ENCODE data around the gene PTPRT.

The PTPRT gene

DNA sequence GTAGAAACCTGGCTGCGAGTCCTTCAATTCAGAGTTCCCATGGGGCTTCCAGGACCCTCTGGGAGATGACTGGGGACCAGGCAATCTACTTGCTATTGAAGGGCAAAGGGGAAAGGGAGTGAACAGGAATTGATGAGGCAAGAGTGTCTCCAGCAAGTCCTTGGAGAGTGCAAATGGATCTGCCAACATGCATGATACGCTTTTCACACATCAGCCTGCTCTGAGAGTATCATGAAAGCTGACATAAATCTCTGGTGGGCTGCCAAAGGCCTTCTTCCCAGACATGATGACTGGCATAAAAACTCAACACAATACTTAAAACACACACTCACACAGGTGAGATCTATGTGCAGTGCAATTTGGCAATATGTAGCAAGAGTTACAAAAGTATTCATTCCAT, 759.1 kb downstream of the PTPRT start:
- H3K4me1 ChIP-seq (ENCODE audit: insufficient read depth, low read length) = no peaks in the 10 kb centered on the region
- no peaks in the 10 kb centered on the region for H3K36me3 ChIP-seq (ENCODE audit: insufficient read depth, low read length)
- no peak overlapping the region for H3K27ac ChIP-seq (ENCODE audit: low read depth, low read length)
- H3K9ac ChIP-seq (ENCODE audit: low read depth, low read length) = no peak overlapping the region
- 79% methylated on average over 2 of the region's 2 CpGs for WGBS
- H3K27me3 ChIP-seq (ENCODE audit: insufficient read depth, low read length) = no peaks in the 10 kb centered on the region
- no peak overlapping the region for H3K4me3 ChIP-seq (ENCODE audit: low read length)
- no peaks in the 10 kb centered on the region for H3K9me3 ChIP-seq (ENCODE audit: insufficient read depth, low read depth, low read length)

DNA sequence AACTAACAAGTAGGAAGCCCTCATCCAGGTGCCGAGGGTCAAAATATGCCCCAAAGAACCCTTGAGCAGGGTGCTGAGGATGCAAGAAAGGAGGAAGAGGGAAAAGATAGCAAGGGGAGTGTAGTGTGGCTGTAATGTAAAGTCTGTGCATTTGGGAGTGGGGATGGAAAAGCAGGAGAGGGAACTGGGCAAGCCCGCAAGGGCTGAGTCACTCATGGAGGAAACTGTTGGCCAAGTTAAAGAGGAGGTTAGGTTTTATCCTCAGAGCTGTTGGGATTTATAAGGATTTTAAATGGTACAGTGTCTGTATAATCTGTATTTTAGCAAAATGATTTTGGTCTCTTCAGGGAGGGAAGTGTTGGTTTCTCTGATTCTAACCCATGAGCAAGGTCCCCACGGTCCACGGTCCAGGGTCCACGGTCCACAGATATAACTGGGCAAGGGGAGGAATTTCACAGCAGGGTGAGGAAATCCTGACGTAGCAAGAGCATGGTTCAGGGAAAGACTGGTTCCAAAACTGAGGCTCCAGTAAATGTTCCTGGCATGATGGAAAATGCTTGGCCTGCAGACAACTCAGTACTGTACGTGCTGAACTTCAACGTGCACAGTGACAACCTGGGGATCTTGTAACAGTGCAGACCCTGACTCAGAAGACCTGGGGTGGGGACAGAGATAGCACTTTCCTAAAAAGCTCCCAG, 759.8 kb downstream of the PTPRT start:
- whole genome bisulfite sequencing = 76% methylated on average over 8 of the region's 8 CpGs
- no peaks in the 10 kb centered on the region for H3K9me3 ChIP-seq (ENCODE audit: insufficient read depth, low read depth, low read length)

DNA sequence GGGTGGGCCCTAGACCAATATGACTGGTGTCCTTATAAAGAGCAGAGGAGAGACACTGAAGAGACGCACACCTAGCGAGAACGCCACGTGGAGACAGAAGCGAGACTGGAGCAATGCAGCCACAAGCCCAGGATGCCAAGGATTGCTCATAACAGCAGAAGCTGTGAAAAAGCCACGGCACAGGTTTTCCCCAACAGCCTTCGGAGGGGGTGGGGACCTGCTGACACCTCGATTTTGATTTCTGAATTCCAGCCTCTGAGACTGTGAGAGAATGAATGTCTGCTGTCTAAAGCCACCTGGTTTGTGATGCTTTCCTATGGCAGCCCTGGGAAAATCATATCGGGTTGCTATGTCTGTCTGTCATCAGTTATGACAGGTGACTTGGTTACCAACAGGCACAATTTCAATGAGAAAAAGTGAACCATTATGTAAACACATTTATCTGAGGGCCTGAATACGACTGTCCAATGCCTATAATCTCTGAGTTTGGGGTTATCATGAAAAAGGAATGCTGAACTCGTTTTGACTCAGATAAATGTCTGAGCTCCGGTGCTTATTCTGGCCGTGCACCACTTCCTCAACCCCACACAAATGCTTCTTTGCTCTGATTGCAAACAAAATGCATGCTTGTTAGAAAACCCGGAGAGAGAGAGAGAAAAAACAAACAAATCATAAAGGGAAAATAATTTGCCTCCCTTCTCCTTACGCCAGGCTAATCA, 769.7 kb downstream of the PTPRT start:
- 85% methylated on average over 13 of the region's 15 CpGs for WGBS
- no peaks in the 10 kb centered on the region for H3K36me3 ChIP-seq (ENCODE audit: insufficient read depth, low read length)
- no peaks in the 10 kb centered on the region for H3K9me3 ChIP-seq (ENCODE audit: insufficient read depth, low read depth, low read length)
- H3K27ac ChIP-seq (ENCODE audit: low read depth, low read length) = no peak overlapping the region
- H3K4me3 ChIP-seq (ENCODE audit: low read length) = no peak overlapping the region
- H3K4me1 ChIP-seq (ENCODE audit: insufficient read depth, low read length) = no peaks in the 10 kb centered on the region
- no peaks in the 10 kb centered on the region for H3K27me3 ChIP-seq (ENCODE audit: insufficient read depth, low read length)
- H3K9ac ChIP-seq (ENCODE audit: low read depth, low read length) = no peak overlapping the region

More for the DNA sequence above, 759.8 kb downstream of the PTPRT start:
- Histone ChIP-seq H3K4me3 (ENCODE audit: low read length) (no peak overlapping the region), H3K9ac (ENCODE audit: low read depth, low read length) (no peak overlapping the region), H3K36me3 (ENCODE audit: insufficient read depth, low read length) (no peaks in the 10 kb centered on the region), H3K4me1 (ENCODE audit: insufficient read depth, low read length) (no peaks in the 10 kb centered on the region), H3K27me3 (ENCODE audit: insufficient read depth, low read length) (no peaks in the 10 kb centered on the region), H3K27ac (ENCODE audit: low read depth, low read length) (no peak overlapping the region)

DNA sequence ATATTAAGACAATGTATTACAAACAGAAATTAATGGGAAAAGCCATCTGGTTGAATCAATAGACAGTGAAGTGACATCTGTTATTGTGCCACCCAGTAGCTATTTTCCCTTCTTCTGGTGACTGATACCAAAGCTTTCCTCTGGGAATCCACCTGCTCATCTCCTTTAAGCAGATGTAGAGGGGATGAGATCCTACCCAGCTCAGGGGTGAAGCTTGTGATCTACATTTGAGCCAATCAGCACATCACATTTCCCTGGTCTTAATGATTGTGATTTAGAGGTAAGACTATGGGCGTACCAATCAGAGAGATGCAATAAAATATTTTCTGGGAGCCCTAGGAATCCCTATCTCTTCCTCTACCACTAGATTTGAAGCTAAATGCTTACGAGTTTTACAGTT, 782.9 kb downstream of the PTPRT start:
- no peaks in the 10 kb centered on the region for H3K9me3 ChIP-seq (ENCODE audit: insufficient read depth, low read depth, low read length)
- H3K9ac ChIP-seq (ENCODE audit: low read depth, low read length) = no peak overlapping the region
- WGBS = 85% methylated on average over 2 of the region's 2 CpGs
- H3K27ac ChIP-seq (ENCODE audit: low read depth, low read length) = no peak overlapping the region
- H3K27me3 ChIP-seq (ENCODE audit: insufficient read depth, low read length) = no peaks in the 10 kb centered on the region
- H3K4me1 ChIP-seq (ENCODE audit: insufficient read depth, low read length) = peaks cover 9% of the 10 kb centered on the region
- no peak overlapping the region for H3K4me3 ChIP-seq (ENCODE audit: low read length)
- H3K36me3 ChIP-seq (ENCODE audit: insufficient read depth, low read length) = no peaks in the 10 kb centered on the region

DNA sequence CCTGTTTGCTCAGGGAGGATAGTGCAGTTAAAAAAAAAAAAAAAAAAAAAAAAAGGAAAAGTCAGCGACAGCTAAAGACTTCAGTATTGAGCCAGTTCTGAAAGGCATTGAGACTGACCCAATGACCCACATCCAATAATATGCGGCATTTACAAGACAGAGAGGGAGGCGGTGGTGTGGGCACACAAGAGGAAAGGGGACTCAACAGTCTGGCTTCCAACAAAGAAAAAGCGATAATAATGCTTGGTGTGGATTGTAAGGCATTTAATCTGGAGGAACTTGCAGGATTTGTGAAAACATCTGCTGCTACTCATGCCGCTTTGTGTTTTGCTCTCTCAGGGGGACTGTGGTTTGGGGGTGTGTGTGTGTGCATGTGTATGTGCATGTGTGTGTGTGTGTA, 787.3 kb downstream of the PTPRT start:
- Histone ChIP-seq H3K9ac (ENCODE audit: low read depth, low read length) (no peak overlapping the region), H3K9me3 (ENCODE audit: insufficient read depth, low read depth, low read length) (no peaks in the 10 kb centered on the region), H3K4me3 (ENCODE audit: low read length) (no peak overlapping the region), H3K27ac (ENCODE audit: low read depth, low read length) (no peak overlapping the region), H3K4me1 (ENCODE audit: insufficient read depth, low read length) (peaks cover 9% of the 10 kb centered on the region), H3K27me3 (ENCODE audit: insufficient read depth, low read length) (no peaks in the 10 kb centered on the region), H3K36me3 (ENCODE audit: insufficient read depth, low read length) (no peaks in the 10 kb centered on the region)
- WGBS = 85% methylated on average over 4 of the region's 5 CpGs

DNA sequence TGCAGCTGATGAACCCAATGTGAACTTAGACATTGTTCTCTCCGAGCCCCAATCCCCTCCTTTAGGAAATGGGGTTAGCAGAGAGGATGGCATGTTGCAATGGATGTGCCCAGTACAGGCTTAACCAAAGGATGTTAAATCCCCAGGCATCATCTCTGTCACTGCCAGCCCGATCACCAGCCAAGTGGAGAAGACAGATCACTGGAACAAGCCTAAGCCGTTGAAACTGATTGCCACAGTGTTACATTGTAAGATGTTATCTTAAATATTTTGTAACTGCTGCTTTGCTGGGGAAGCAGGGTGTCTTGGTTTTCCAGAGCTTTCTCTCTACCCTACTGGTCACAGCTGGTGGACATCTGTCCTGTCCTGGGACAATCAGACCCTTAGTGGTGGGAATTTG, 788.1 kb downstream of the PTPRT start:
- H3K9me3 ChIP-seq (ENCODE audit: insufficient read depth, low read depth, low read length) = no peaks in the 10 kb centered on the region
- H3K27ac ChIP-seq (ENCODE audit: low read depth, low read length) = no peak overlapping the region
- no peaks in the 10 kb centered on the region for H3K36me3 ChIP-seq (ENCODE audit: insufficient read depth, low read length)
- no peak overlapping the region for H3K9ac ChIP-seq (ENCODE audit: low read depth, low read length)
- 87% methylated on average over 3 of the region's 3 CpGs for WGBS
- no peaks in the 10 kb centered on the region for H3K27me3 ChIP-seq (ENCODE audit: insufficient read depth, low read length)
- no peak overlapping the region for H3K4me3 ChIP-seq (ENCODE audit: low read length)
- peaks cover 9% of the 10 kb centered on the region for H3K4me1 ChIP-seq (ENCODE audit: insufficient read depth, low read length)

DNA sequence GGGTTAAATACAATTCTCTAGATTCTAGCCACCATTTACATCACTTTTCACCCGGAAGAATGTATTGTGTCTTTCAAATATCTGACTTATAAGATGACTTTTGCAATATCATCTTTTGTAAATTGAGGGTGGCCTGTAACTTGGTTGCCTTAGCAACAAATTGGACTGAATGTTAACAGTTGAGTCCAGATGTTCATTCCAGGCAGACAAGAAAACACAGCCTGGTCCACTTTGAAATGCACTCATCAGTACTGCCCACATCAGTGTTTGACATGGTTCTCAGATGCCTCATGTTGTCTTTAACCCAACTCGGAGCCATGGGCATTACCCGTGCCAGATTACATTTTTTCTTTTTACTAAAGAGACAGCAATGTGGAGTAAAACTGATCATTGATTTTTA, 789.9 kb downstream of the PTPRT start:
- no peaks in the 10 kb centered on the region for H3K36me3 ChIP-seq (ENCODE audit: insufficient read depth, low read length)
- H3K9me3 ChIP-seq (ENCODE audit: insufficient read depth, low read depth, low read length) = no peaks in the 10 kb centered on the region
- peaks cover 9% of the 10 kb centered on the region for H3K4me1 ChIP-seq (ENCODE audit: insufficient read depth, low read length)
- no peaks in the 10 kb centered on the region for H3K27me3 ChIP-seq (ENCODE audit: insufficient read depth, low read length)
- no peak overlapping the region for H3K4me3 ChIP-seq (ENCODE audit: low read length)
- no peak overlapping the region for H3K27ac ChIP-seq (ENCODE audit: low read depth, low read length)
- 93% methylated on average over 2 of the region's 3 CpGs for WGBS
- H3K9ac ChIP-seq (ENCODE audit: low read depth, low read length) = no peak overlapping the region

DNA sequence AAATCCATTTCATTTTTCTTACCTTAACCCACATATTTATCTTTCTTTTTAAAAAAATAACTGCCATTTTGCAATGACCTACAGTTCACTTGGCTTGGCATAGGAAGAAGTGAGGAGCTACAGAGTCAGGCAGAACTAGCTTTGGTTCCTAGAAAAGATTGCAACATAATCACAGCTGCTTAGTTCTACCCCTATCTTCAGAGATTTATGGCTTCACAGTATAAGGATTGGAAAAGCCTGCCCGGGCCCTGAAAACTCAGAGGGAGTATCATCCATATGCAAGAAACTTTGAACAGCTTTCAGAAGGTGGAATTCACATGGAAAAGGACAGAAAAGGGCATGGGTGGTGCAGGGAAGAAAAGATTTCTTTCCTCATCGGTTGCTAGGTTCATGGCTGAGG, 797.3 kb downstream of the PTPRT start:
- Histone ChIP-seq H3K36me3 (ENCODE audit: insufficient read depth, low read length) (no peaks in the 10 kb centered on the region), H3K27ac (ENCODE audit: low read depth, low read length) (peak overlapping the region; percentile 64; the same call in 1 of the 2 replicates), H3K4me1 (ENCODE audit: insufficient read depth, low read length) (peaks cover 16% of the 10 kb centered on the region), H3K9me3 (ENCODE audit: insufficient read depth, low read depth, low read length) (no peaks in the 10 kb centered on the region), H3K9ac (ENCODE audit: low read depth, low read length) (no peak overlapping the region), H3K27me3 (ENCODE audit: insufficient read depth, low read length) (no peaks in the 10 kb centered on the region), H3K4me3 (ENCODE audit: low read length) (no peak overlapping the region)
- 40% methylated on average over 2 of the region's 2 CpGs for WGBS

DNA sequence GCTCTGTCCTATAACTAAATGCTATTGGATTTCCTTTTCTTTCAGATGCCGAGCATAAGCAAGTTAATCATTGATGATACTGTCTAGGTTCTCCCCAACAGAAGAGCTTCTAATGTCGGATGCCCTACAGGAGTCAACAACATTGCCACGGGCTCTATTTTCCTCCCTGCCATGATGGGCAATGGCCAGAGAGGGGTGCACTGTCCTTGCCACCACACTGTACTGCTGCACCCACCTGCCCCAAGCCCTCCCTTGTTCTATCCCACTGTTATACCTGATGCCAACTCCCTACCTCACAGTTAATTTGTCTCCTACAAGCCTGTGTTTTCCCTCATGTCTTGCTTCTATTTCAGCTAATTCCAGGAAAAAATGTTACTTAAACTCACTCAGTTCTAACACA, 797.9 kb downstream of the PTPRT start:
- Histone ChIP-seq H3K9me3 (ENCODE audit: insufficient read depth, low read depth, low read length) (no peaks in the 10 kb centered on the region), H3K27me3 (ENCODE audit: insufficient read depth, low read length) (no peaks in the 10 kb centered on the region), H3K36me3 (ENCODE audit: insufficient read depth, low read length) (no peaks in the 10 kb centered on the region), H3K9ac (ENCODE audit: low read depth, low read length) (no peak overlapping the region), H3K4me1 (ENCODE audit: insufficient read depth, low read length) (peaks cover 16% of the 10 kb centered on the region), H3K4me3 (ENCODE audit: low read length) (no peak overlapping the region), H3K27ac (ENCODE audit: low read depth, low read length) (no peak overlapping the region; the same call in 1 of the 2 replicates)
- WGBS = 93% methylated on average over 3 of the region's 3 CpGs

DNA sequence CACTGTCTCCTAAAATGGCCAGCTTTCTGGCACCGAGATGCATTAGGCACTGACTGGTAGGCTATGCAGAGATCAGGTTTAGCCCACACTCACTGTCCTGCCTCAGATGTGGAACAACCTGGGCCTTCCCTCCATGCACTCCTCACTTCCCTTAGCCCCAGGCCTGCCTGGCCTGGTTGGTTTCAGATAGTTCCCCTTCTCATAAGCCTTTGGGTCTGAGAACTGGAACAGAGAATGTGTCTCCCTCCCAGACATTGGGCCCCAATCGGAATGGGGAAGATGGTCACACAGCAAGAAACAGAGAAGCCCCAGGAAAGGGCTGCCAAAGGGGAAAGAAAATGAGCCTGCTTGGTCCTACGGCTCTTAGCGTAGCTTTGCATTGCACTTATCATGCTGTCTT, 809.4 kb downstream of the PTPRT start:
- no peaks in the 10 kb centered on the region for H3K9me3 ChIP-seq (ENCODE audit: insufficient read depth, low read depth, low read length)
- H3K4me1 ChIP-seq (ENCODE audit: insufficient read depth, low read length) = no peaks in the 10 kb centered on the region
- no peaks in the 10 kb centered on the region for H3K27me3 ChIP-seq (ENCODE audit: insufficient read depth, low read length)
- WGBS = 86% methylated on average over 4 of the region's 4 CpGs
- H3K9ac ChIP-seq (ENCODE audit: low read depth, low read length) = no peak overlapping the region
- H3K27ac ChIP-seq (ENCODE audit: low read depth, low read length) = no peak overlapping the region
- no peak overlapping the region for H3K4me3 ChIP-seq (ENCODE audit: low read length)
- no peaks in the 10 kb centered on the region for H3K36me3 ChIP-seq (ENCODE audit: insufficient read depth, low read length)

DNA sequence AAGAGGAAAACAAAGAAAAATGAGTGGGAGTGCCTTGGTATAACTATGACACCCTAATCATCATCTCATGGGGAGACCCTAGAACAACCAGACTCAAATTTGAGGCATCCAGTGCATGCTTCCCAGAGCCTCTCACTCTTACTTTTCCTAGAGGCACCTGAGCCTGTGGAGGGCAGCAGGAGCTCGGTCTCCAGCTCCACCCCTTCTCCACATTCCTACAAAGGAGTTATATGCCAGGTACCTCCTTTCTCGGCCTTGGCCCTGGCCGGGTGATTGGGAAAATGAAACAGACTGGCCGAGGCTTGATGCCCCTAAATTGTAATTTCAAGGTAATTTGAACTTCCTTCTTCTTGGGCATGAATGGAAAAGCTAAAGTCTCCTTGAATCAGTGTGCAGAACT, 810.3 kb downstream of the PTPRT start:
- no peaks in the 10 kb centered on the region for H3K4me1 ChIP-seq (ENCODE audit: insufficient read depth, low read length)
- H3K9me3 ChIP-seq (ENCODE audit: insufficient read depth, low read depth, low read length) = no peaks in the 10 kb centered on the region
- H3K27me3 ChIP-seq (ENCODE audit: insufficient read depth, low read length) = no peaks in the 10 kb centered on the region
- H3K36me3 ChIP-seq (ENCODE audit: insufficient read depth, low read length) = no peaks in the 10 kb centered on the region
- H3K27ac ChIP-seq (ENCODE audit: low read depth, low read length) = no peak overlapping the region
- no peak overlapping the region for H3K9ac ChIP-seq (ENCODE audit: low read depth, low read length)
- WGBS = 73% methylated on average over 4 of the region's 4 CpGs
- H3K4me3 ChIP-seq (ENCODE audit: low read length) = no peak overlapping the region

Measured in HUES64 (cell line).